GM23338 (cell line): ENCODE measurements around the gene ARHGAP28. TPM values are rescaled to one million over a fixed set of nuclear protein-coding genes. Genes with fewer than 3 reads are reported as not detected.

ENCODE experiments used
- ATAC-seq: fragments of 200-7000 bp; cut with Tn5 transposase; 3 replicates; pipeline ENCODE4 v1.9.1; 2020
- DNase-seq: peaks from one replicate; pipeline ENCODE4 v3.0.0-alpha.2; 2015; ENCODE audit warnings: low spot score
- H2AFZ ChIP-seq: fragments of 200-600 bp; sonication (generic); 2 replicates; pipeline ENCODE4 v1.8.0; 2016; ENCODE audit warnings: antibody characterized with exemption, mild to moderate bottlenecking, moderate library complexity
- H3F3A ChIP-seq: fragments of 200-600 bp; sonication (generic); replicated peaks from 2 replicates; pipeline ENCODE4 v1.8.0; 2017; ENCODE audit warnings: antibody characterized with exemption, mixed run types, low read depth
- H3K27ac ChIP-seq: fragments of 200-600 bp; sonication (generic); 2 replicates; pipeline ENCODE4 v1.6.1; 2016; ENCODE audit warnings: low read depth
- H3K27me3 ChIP-seq: fragments of 200-600 bp; sonication (generic); 2 replicates; pipeline ENCODE4 v1.8.0; 2016; ENCODE audit warnings: mild to moderate bottlenecking, mixed run types, moderate library complexity; ENCODE audit not compliant: insufficient read depth
- H3K36me3 ChIP-seq: fragments of 200-600 bp; sonication (generic); 2 replicates; pipeline ENCODE4 v1.8.0; 2016; ENCODE audit warnings: mild to moderate bottlenecking; ENCODE audit not compliant: insufficient read depth
- H3K4me1 ChIP-seq: fragments of 200-600 bp; sonication (generic); 2 replicates; pipeline ENCODE4 v1.8.0; 2016; ENCODE audit warnings: mild to moderate bottlenecking, moderate library complexity; ENCODE audit not compliant: insufficient read depth
- H3K4me2 ChIP-seq: fragments of 200-600 bp; sonication (generic); 2 replicates; pipeline ENCODE4 v1.7.1; 2017; ENCODE audit warnings: mixed run types
- H3K4me3 ChIP-seq: fragments of 200-600 bp; sonication (generic); 2 replicates; pipeline ENCODE4 v1.6.1; 2016; ENCODE audit warnings: mixed run types
- H3K79me2 ChIP-seq: fragments of 200-600 bp; sonication (generic); replicated peaks from 2 replicates; pipeline ENCODE4 v1.8.0; 2017; ENCODE audit warnings: mild to moderate bottlenecking; ENCODE audit not compliant: insufficient read depth
- H3K9me2 ChIP-seq: fragments of 200-600 bp; sonication (generic); 2 replicates; pipeline ENCODE4 v1.8.0; 2017; ENCODE audit not compliant: insufficient read depth
- H4K20me1 ChIP-seq: fragments of 200-600 bp; sonication (generic); replicated peaks from 2 replicates; pipeline ENCODE4 v1.8.0; 2017; ENCODE audit warnings: mild to moderate bottlenecking; ENCODE audit not compliant: insufficient read depth
- H3K27ac Mint-ChIP-seq: 2 replicates; pipeline ENCODE4 v1.8.0; 2020; ENCODE audit warnings: inconsistent platforms, mild to moderate bottlenecking, moderate library complexity, mixed read lengths
- H3K27me3 Mint-ChIP-seq: 3 replicates; pipeline ENCODE4 v1.8.0; 2022; ENCODE audit warnings: low read depth, mild to moderate bottlenecking, moderate library complexity, mixed read lengths, inconsistent platforms; ENCODE audit not compliant: insufficient read depth, poor library complexity
- H3K36me3 Mint-ChIP-seq: 3 replicates; pipeline ENCODE4 v1.8.0; 2021; ENCODE audit warnings: low read depth, mild to moderate bottlenecking, inconsistent platforms, moderate library complexity, mixed read lengths
- H3K4me1 Mint-ChIP-seq: 3 replicates; pipeline ENCODE4 v1.8.0; 2020; ENCODE audit warnings: mild to moderate bottlenecking, inconsistent platforms, mixed read lengths
- H3K4me3 Mint-ChIP-seq: 3 replicates; pipeline ENCODE4 v1.8.0; 2021; ENCODE audit warnings: moderate library complexity, mild to moderate bottlenecking, inconsistent platforms, mixed read lengths
- H3K9me3 Mint-ChIP-seq: 3 replicates; pipeline ENCODE4 v1.8.0; 2020; ENCODE audit warnings: moderate library complexity, mild to moderate bottlenecking, inconsistent platforms, mixed read lengths
- EZH2 ChIP-seq: fragments of 200-600 bp; sonication (generic); IDR thresholded peaks from one replicate; pipeline ENCODE4 v1.8.0; 2017; ENCODE audit warnings: antibody characterized with exemption, mild to moderate bottlenecking, low read depth; ENCODE audit not compliant: unreplicated experiment
- EZH2phosphoT487 ChIP-seq: fragments of 200-600 bp; sonication (generic); IDR thresholded peaks from one replicate; pipeline ENCODE4 v1.8.1; 2018; ENCODE audit warnings: antibody characterized with exemption; ENCODE audit not compliant: unreplicated experiment
- NANOG ChIP-seq: IDR thresholded peaks from 2 replicates; pipeline ENCODE4 v1.6.1; 2016; ENCODE audit warnings: antibody characterized with exemption, borderline replicate concordance
- POLR2AphosphoS5 ChIP-seq: IDR thresholded peaks from 2 replicates; pipeline ENCODE4 v1.6.1; 2016; ENCODE audit warnings: antibody characterized with exemption, low read depth
- STAT1 ChIP-seq: IDR thresholded peaks from one replicate; pipeline ENCODE4 v1.6.1; 2016; ENCODE audit warnings: antibody characterized with exemption; ENCODE audit not compliant: unreplicated experiment
- ZNF331 ChIP-seq: fragments of 250-450 bp; sonication (Bioruptor Pico); IDR thresholded peaks from 2 replicates; pipeline ENCODE4 v1.5.0; 2020; ENCODE audit warnings: low read depth, mild to moderate bottlenecking, moderate library complexity
- polyA plus RNA-seq: library from polyadenylated mRNA; unstranded; fragments of >200 nt; fragmentation: Nextera tagmentation; extraction: Ambion mirVana; gene quantifications from 2 replicates; pipeline ENCODE4 v1.2.1, GENCODE V29; 2016
- total RNA-seq: library from RNA; depleted of rRNA; stranded (reverse); fragments of >200 nt; shearing (Covaris generic); gene quantifications from 2 replicates; pipeline ENCODE4 v1.2.3, GENCODE V29; 2014
- TF ChIP-seq, protein P1 (sequence below), 2 experiments: fragments of 200-600 bp in 1 of 2; sonication (generic) in 1 of 2; conservative IDR thresholded peaks; 2 replicates each; pipeline versions ENCODE4 v1.5.1 to v1.6.1; 2016 to 2017; ENCODE audit warnings: antibody characterized with exemption in 2 of 2, low read depth in 2 of 2, mild to moderate bottlenecking in 2 of 2, moderate library complexity in 1 of 2
- TF ChIP-seq, protein P2 (sequence below): IDR thresholded peaks from one replicate; pipeline ENCODE4 v1.6.1; 2018; ENCODE audit warnings: antibody characterized with exemption; ENCODE audit not compliant: unreplicated experiment
- TF ChIP-seq, protein P3 (sequence below): fragments of 250-450 bp; sonication (Bioruptor Pico); IDR thresholded peaks from 2 replicates; pipeline ENCODE4 v1.5.0; 2020; ENCODE audit warnings: mild to moderate bottlenecking, moderate library complexity
- TF ChIP-seq, protein P4 (sequence below): IDR thresholded peaks from 2 replicates; pipeline ENCODE4 v1.6.1; 2016; ENCODE audit warnings: antibody characterized with exemption

Gene ARHGAP28
- total and polyA plus RNA-seq, 2 experiments from 2014 or later, result 2.8 to 9.6 TPM

DNA sequence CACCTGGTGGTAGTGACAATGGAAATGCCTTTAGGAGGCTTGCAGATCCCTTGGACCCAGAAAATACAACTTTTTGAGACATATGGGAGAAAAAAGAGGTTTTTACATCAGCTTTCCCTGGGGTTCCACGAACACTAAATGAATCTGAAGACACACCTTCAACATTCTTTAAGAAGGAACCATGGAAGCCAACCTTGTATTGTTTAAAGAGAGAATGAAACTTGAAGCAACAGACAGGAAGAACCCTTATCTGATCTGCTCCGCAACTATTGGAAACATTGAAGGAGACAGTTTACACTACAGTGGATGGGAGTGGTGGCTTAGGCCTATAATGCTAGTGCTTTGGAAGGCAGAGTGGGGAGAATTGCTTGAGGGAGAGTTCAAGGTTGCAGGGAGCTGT lies 197.6 kb downstream of the ARHGAP28 start:
- H3K27ac ChIP-seq, result no peak overlapping the region
- no peak overlapping the region for H3K27ac Mint-ChIP-seq
- no peak for ATAC-seq
- H3K27me3 ChIP-seq, result no peaks in the 10 kb centered on the region
- H4K20me1 ChIP-seq, result no peaks in the 10 kb centered on the region
- no peak for TF ChIP-seq EZH2
- TF ChIP-seq POLR2AphosphoS5, result no peak
- TF ChIP-seq ZNF331 (CRISPR knock-in tag), result no peak
- no peak for TF ChIP-seq STAT1
- TF ChIP-seq, protein P1, sequence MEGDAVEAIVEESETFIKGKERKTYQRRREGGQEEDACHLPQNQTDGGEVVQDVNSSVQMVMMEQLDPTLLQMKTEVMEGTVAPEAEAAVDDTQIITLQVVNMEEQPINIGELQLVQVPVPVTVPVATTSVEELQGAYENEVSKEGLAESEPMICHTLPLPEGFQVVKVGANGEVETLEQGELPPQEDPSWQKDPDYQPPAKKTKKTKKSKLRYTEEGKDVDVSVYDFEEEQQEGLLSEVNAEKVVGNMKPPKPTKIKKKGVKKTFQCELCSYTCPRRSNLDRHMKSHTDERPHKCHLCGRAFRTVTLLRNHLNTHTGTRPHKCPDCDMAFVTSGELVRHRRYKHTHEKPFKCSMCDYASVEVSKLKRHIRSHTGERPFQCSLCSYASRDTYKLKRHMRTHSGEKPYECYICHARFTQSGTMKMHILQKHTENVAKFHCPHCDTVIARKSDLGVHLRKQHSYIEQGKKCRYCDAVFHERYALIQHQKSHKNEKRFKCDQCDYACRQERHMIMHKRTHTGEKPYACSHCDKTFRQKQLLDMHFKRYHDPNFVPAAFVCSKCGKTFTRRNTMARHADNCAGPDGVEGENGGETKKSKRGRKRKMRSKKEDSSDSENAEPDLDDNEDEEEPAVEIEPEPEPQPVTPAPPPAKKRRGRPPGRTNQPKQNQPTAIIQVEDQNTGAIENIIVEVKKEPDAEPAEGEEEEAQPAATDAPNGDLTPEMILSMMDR (conservative IDR thresholded peaks at IDR 0.05; ENCODE audit: low read depth in 2 of 2), result no peak
- TF ChIP-seq, protein P2, sequence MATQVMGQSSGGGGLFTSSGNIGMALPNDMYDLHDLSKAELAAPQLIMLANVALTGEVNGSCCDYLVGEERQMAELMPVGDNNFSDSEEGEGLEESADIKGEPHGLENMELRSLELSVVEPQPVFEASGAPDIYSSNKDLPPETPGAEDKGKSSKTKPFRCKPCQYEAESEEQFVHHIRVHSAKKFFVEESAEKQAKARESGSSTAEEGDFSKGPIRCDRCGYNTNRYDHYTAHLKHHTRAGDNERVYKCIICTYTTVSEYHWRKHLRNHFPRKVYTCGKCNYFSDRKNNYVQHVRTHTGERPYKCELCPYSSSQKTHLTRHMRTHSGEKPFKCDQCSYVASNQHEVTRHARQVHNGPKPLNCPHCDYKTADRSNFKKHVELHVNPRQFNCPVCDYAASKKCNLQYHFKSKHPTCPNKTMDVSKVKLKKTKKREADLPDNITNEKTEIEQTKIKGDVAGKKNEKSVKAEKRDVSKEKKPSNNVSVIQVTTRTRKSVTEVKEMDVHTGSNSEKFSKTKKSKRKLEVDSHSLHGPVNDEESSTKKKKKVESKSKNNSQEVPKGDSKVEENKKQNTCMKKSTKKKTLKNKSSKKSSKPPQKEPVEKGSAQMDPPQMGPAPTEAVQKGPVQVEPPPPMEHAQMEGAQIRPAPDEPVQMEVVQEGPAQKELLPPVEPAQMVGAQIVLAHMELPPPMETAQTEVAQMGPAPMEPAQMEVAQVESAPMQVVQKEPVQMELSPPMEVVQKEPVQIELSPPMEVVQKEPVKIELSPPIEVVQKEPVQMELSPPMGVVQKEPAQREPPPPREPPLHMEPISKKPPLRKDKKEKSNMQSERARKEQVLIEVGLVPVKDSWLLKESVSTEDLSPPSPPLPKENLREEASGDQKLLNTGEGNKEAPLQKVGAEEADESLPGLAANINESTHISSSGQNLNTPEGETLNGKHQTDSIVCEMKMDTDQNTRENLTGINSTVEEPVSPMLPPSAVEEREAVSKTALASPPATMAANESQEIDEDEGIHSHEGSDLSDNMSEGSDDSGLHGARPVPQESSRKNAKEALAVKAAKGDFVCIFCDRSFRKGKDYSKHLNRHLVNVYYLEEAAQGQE, result no peak
- TF ChIP-seq NANOG, result no peak
- no peak for TF ChIP-seq EZH2phosphoT487
- TF ChIP-seq, protein P3, sequence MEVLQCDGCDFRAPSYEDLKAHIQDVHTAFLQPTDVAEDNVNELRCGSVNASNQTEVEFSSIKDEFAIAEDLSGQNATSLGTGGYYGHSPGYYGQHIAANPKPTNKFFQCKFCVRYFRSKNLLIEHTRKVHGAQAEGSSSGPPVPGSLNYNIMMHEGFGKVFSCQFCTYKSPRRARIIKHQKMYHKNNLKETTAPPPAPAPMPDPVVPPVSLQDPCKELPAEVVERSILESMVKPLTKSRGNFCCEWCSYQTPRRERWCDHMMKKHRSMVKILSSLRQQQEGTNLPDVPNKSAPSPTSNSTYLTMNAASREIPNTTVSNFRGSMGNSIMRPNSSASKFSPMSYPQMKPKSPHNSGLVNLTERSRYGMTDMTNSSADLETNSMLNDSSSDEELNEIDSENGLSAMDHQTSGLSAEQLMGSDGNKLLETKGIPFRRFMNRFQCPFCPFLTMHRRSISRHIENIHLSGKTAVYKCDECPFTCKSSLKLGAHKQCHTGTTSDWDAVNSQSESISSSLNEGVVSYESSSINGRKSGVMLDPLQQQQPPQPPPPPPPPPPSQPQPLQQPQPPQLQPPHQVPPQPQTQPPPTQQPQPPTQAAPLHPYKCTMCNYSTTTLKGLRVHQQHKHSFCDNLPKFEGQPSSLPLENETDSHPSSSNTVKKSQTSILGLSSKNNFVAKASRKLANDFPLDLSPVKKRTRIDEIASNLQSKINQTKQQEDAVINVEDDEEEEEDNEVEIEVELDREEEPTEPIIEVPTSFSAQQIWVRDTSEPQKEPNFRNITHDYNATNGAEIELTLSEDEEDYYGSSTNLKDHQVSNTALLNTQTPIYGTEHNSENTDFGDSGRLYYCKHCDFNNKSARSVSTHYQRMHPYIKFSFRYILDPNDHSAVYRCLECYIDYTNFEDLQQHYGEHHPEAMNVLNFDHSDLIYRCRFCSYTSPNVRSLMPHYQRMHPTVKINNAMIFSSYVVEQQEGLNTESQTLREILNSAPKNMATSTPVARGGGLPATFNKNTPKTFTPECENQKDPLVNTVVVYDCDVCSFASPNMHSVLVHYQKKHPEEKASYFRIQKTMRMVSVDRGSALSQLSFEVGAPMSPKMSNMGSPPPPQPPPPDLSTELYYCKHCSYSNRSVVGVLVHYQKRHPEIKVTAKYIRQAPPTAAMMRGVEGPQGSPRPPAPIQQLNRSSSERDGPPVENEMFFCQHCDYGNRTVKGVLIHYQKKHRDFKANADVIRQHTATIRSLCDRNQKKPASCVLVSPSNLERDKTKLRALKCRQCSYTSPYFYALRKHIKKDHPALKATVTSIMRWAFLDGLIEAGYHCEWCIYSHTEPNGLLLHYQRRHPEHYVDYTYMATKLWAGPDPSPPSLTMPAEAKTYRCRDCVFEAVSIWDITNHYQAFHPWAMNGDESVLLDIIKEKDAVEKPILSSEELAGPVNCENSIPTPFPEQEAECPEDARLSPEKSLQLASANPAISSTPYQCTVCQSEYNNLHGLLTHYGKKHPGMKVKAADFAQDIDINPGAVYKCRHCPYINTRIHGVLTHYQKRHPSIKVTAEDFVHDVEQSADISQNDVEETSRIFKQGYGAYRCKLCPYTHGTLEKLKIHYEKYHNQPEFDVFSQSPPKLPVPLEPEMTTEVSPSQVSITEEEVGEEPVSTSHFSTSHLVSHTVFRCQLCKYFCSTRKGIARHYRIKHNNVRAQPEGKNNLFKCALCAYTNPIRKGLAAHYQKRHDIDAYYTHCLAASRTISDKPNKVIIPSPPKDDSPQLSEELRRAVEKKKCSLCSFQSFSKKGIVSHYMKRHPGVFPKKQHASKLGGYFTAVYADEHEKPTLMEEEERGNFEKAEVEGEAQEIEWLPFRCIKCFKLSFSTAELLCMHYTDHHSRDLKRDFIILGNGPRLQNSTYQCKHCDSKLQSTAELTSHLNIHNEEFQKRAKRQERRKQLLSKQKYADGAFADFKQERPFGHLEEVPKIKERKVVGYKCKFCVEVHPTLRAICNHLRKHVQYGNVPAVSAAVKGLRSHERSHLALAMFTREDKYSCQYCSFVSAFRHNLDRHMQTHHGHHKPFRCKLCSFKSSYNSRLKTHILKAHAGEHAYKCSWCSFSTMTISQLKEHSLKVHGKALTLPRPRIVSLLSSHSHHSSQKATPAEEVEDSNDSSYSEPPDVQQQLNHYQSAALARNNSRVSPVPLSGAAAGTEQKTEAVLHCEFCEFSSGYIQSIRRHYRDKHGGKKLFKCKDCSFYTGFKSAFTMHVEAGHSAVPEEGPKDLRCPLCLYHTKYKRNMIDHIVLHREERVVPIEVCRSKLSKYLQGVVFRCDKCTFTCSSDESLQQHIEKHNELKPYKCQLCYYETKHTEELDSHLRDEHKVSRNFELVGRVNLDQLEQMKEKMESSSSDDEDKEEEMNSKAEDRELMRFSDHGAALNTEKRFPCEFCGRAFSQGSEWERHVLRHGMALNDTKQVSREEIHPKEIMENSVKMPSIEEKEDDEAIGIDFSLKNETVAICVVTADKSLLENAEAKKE (CRISPR knock-in tag), result no peak
- TF ChIP-seq, protein P4, sequence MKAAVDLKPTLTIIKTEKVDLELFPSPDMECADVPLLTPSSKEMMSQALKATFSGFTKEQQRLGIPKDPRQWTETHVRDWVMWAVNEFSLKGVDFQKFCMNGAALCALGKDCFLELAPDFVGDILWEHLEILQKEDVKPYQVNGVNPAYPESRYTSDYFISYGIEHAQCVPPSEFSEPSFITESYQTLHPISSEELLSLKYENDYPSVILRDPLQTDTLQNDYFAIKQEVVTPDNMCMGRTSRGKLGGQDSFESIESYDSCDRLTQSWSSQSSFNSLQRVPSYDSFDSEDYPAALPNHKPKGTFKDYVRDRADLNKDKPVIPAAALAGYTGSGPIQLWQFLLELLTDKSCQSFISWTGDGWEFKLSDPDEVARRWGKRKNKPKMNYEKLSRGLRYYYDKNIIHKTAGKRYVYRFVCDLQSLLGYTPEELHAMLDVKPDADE, result no peak
- no peaks in the 10 kb centered on the region; the same call in 2 of the 3 replicates for H3K9me3 Mint-ChIP-seq
- H3K79me2 ChIP-seq, result no peaks in the 10 kb centered on the region
- no peak overlapping the region for H2AFZ ChIP-seq
- no peaks in the 10 kb centered on the region for H3K9me2 ChIP-seq
- no peak overlapping the region for H3K4me3 ChIP-seq
- H3K36me3 ChIP-seq, result no peaks in the 10 kb centered on the region
- H3F3A ChIP-seq, result no peaks in the 10 kb centered on the region
- H3K36me3 Mint-ChIP-seq, result no peaks in the 10 kb centered on the region; the same call in 2 of the 3 replicates
- no peak overlapping the region for H3K4me2 ChIP-seq
- DNase-seq, result no peak
- no peaks in the 10 kb centered on the region for H3K4me1 Mint-ChIP-seq
- H3K4me1 ChIP-seq, result no peaks in the 10 kb centered on the region
- peaks cover 3% of the 10 kb centered on the region for H3K27me3 Mint-ChIP-seq
- no peak overlapping the region for H3K4me3 Mint-ChIP-seq
